ENCODE data around the gene RPS19. TPM values are rescaled to one million over a fixed set of nuclear protein-coding genes. Genes with fewer than 3 reads are reported as not detected.

The RPS19 gene
- total and polyA plus RNA-seq, 7 donors: 593 to 2,236 (median 962) TPM

DNA sequence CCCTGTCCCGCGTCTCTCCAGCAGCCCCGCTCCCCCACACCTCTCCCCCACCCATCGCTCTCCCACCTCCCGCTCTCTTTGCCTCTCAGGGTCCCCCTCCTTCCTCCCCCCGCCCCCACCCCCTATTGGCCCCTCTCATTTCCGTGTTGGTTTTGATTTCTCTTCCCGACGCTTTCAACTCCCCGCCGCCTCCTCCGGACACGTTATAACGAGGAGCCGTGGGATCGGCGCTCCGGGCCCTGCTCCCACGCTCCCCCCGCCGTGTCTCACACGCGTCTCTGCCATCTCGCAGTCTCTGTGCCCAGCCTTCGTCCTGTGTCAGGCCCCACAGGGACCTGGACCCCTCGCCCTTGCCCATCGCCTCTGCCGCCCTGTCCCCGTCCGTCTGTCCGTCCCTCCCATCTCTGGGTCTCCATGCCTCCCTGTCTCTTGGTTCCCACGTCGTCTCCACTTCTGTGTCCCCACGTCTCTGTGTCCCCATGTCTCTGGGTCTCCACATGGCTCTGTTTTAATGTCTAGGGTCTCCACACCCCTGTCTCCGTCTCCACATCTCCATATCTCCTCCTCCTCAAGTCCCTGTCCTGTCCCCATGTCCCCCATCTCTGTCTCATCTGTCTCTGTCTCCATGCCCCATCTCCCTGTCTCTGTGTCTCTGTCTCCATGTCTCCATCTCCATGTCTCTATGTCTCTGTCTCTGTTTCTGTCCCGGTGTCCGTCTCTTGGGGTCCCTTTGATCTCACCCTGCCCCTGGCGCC, 55.1 kb downstream of the RPS19 start:
- ATAC-seq (no peak), DNase-seq (no peak)
- TF ChIP-seq, protein P1, sequence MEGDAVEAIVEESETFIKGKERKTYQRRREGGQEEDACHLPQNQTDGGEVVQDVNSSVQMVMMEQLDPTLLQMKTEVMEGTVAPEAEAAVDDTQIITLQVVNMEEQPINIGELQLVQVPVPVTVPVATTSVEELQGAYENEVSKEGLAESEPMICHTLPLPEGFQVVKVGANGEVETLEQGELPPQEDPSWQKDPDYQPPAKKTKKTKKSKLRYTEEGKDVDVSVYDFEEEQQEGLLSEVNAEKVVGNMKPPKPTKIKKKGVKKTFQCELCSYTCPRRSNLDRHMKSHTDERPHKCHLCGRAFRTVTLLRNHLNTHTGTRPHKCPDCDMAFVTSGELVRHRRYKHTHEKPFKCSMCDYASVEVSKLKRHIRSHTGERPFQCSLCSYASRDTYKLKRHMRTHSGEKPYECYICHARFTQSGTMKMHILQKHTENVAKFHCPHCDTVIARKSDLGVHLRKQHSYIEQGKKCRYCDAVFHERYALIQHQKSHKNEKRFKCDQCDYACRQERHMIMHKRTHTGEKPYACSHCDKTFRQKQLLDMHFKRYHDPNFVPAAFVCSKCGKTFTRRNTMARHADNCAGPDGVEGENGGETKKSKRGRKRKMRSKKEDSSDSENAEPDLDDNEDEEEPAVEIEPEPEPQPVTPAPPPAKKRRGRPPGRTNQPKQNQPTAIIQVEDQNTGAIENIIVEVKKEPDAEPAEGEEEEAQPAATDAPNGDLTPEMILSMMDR (IDR thresholded peaks at IDR 0.05): no peak
- 2% methylated on average over 38 of the region's 38 CpGs for WGBS, 3 donors
- intact Hi-C loops (cut with DNase I): no loop called here
- no peak overlapping the region for H3K27ac ChIP-seq
- H3K9me3 ChIP-seq: no peaks in the 10 kb centered on the region
- H3K4me3 ChIP-seq: no peak overlapping the region
- H3K36me3 ChIP-seq (ENCODE audit: insufficient read depth in 1 of 2, low read depth in 1 of 2): no peaks in the 10 kb centered on the region
- H3K4me1 ChIP-seq: no peaks in the 10 kb centered on the region
- H3K27me3 ChIP-seq (ENCODE audit: insufficient read depth in 3 of 3, low read length in 2 of 3): peaks cover 0 to 74% (median 33%) of the 10 kb centered on the region in 3 donors

DNA sequence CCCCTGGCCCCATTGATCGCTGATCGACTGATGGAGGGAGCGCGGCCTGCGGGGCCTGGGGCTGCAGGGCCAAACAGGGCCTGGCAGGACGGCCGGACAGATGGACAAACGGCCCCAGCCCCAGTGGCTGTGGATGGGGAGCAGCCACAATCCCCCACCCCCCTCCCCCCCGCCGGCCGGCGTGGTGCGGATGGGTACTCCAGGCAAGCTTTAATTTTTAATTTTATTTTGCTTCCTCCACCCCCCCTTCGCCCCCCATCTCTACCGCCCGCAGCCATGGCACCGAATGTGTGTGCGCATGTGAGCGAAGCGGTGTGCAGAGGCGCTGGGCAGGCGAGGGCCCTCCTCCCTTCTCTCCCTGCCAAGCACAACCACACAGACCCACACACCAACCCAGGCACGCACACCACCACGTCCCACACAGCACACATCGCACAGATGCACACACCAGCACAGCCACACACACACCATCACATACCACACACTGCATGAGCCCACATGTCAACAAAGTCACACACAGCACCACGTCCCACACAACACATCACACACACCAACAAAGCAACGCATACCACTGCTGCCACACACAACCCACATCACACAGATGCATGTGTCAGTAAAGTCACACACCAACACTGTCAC, 55.8 kb downstream of the RPS19 start:
- intact Hi-C loops (cut with DNase I): no loop called here
- DNase-seq: no peak
- no peak for ATAC-seq

DNA sequence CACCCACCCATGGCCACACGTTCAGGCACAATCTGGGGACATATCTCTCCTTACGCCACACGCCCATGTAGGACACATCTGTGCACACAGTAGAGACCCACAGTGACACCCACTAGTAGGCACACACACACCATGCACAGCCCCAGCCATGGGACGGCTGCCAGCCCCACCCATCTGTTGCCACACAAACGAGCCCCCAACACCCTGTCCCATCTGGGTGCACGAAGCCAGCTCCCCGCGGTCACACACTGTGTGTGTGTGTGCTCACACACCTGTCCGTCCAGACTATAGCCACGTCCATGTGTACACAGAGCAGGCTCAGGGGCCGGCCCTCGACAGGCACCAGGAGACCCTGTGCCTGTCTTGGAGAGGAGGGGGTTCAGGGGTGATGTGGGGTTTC, 57.6 kb downstream of the RPS19 start:
- peaks cover 0 to 78% (median 32%) of the 10 kb centered on the region in 3 donors for H3K27me3 ChIP-seq (ENCODE audit: insufficient read depth in 3 of 3, low read length in 2 of 3)
- 40 to 48% (median 41%) methylated on average over 12 of the region's 12 CpGs for WGBS, 3 donors
- H3K27ac ChIP-seq: no peak overlapping the region
- H3K4me1 ChIP-seq: no peaks in the 10 kb centered on the region
- no peaks in the 10 kb centered on the region for H3K9me3 ChIP-seq
- no peaks in the 10 kb centered on the region for H3K36me3 ChIP-seq (ENCODE audit: insufficient read depth in 1 of 2, low read depth in 1 of 2)
- TF ChIP-seq, protein P1 (IDR thresholded peaks at IDR 0.05): no peak
- no peak overlapping the region for H3K4me3 ChIP-seq
- no peak for ATAC-seq
- peak in 1 of 2 donors; percentile 46 for DNase-seq
- intact Hi-C loops (cut with DNase I): no loop called here

More for the DNA sequence above, 55.8 kb downstream of the RPS19 start:
- WGBS, 3 donors: 24 to 29% (median 24%) methylated on average over 17 to 27 of the region's 27 CpGs
- no peaks in the 10 kb centered on the region for H3K36me3 ChIP-seq (ENCODE audit: insufficient read depth in 1 of 2, low read depth in 1 of 2)
- TF ChIP-seq, protein P1 (IDR thresholded peaks at IDR 0.05): no peak
- no peaks in the 10 kb centered on the region for H3K9me3 ChIP-seq
- H3K4me1 ChIP-seq: no peaks in the 10 kb centered on the region
- no peak overlapping the region for H3K27ac ChIP-seq
- no peak overlapping the region for H3K4me3 ChIP-seq
- peaks cover 0 to 78% (median 33%) of the 10 kb centered on the region in 3 donors for H3K27me3 ChIP-seq (ENCODE audit: insufficient read depth in 3 of 3, low read length in 2 of 3)

DNA sequence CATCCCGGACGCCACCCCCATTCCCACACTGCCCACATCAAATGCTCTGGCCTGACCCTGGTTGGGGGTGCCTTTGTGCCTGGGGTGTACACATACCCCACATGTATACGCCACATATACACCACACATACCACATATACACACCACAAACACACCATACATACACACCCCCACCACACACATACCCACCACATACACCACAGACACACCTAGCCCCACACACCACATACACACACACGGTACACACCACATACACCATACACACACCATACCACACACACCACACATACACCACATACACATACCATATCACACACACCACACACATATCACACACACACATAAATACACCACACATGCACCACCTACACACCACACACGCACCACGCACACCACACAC, 58.0 kb downstream of the RPS19 start:
- 78 to 88% (median 79%) methylated on average over 6 of the region's 6 CpGs for WGBS, 3 donors
- Histone ChIP-seq H3K27me3 (ENCODE audit: insufficient read depth in 3 of 3, low read length in 2 of 3) (peaks cover 0 to 80% (median 36%) of the 10 kb centered on the region in 3 donors), H3K27ac (no peak overlapping the region), H3K4me3 (no peak overlapping the region), H3K9me3 (no peaks in the 10 kb centered on the region), H3K36me3 (ENCODE audit: insufficient read depth in 1 of 2, low read depth in 1 of 2) (no peaks in the 10 kb centered on the region), H3K4me1 (no peaks in the 10 kb centered on the region)
- TF ChIP-seq, protein P1 (IDR thresholded peaks at IDR 0.05): no peak
- ATAC-seq (no peak), DNase-seq (no peak)
- intact Hi-C loops (cut with DNase I): no loop called here
